Stomach (tissue), 4 donors: ENCODE measurements around the gene PDPN.

Source experiments
- CTCF ChIP-seq, 7 experiments: fragments of 450-650 bp in 4 of 7; fragments of 200-600 bp in 3 of 7; sonication (generic) in 3 of 7; IDR thresholded peaks; one replicate each; pipeline ENCODE4 v1.5.1; 2016 to 2019; ENCODE audit warnings: antibody characterized with exemption in 7 of 7, control low read depth in 2 of 7, mild to moderate bottlenecking in 1 of 7
- EP300 ChIP-seq: sonication (generic); formaldehyde crosslinking; IDR thresholded peaks from one replicate; pipeline ENCODE4 v1.6.1; 2017; ENCODE audit warnings: antibody characterized with exemption
- POLR2A ChIP-seq, 4 donors: fragments of 450-650 bp; IDR thresholded peaks; one replicate each; pipeline ENCODE4 v1.6.1; 2016; ENCODE audit warnings: antibody characterized with exemption in 4 of 4, control low read depth in 2 of 4, mild to moderate bottlenecking in 1 of 4, moderate library complexity in 1 of 4
- POLR2AphosphoS5 ChIP-seq, 3 donors: sonication (generic); formaldehyde crosslinking; IDR thresholded peaks; one replicate each; pipeline ENCODE4 v1.6.1; 2016; ENCODE audit warnings: antibody characterized with exemption in 3 of 3

- TF ChIP-seq POLR2A (IDR thresholded peaks at IDR 0.05): no peak
- no peak for TF ChIP-seq CTCF (IDR thresholded peaks at IDR 0.05)
- no peak for TF ChIP-seq POLR2AphosphoS5 (IDR thresholded peaks at IDR 0.05)
- TF ChIP-seq EP300: no peak
Measured at GRCh38 chr1:13590486-13590885, 6.9 kb downstream of the PDPN start.
